Measurements from ENCODE around the gene GYPE.
"Not testable (repeated sequence)": the region's sequence is repeated elsewhere in the genome, so short reads cannot be mapped to it uniquely, and the experiment has no call there.

Gene GYPE

DNA sequence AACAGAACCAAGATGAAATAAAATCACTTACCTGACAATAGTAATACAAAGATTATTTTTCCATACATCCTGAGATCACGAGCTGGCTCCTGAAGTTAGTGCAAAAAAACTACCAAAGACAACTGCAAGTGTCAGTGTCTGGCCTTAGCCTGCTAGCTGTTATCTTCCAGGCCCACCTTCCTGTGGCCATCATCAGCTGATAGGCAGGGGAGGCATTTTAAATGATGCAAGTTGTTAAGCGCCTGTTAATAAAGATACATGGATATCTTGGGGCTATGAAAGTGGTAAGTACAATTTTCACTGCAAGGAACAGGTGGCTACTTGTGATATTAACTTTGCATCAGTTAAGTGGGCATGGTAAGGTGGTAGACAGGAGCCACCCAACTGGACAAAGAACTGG is at the start of gene GYPE:
Gene GYPE, minus strand, starts transcription at position 120 of the 400 bp plus-strand sequence. Its CDS starts 52 bp downstream, at position 68.
- not testable (repeated sequence) for DNase-seq (ENCODE audit: low spot score)

DNA sequence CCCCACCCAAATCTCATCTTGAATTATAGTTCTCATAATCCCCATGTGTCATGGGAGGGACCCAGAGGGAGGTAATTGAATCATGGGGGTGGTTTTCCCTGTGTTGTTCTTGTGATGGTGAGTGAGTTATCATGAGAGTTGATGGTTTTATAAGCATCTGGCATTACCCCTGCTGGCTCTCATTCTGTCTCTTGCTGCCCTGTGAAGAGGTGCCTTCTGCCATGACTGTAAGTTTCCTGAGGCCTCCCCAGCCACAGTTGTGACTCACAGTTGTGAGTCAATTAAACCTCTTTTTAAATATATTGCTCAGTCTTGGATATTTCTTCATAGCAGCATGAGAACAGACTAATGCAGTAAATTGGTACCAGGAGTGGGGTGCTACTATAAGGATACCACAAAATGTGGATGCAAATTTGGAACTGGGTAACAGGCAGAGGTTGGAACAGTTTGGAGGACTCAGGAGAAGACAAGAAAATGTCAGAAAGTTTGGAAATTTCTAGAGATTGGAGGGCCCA is 46.2 kb upstream of the GYPE start:
- not testable (repeated sequence) for DNase-seq (ENCODE audit: low spot score)

DNA sequence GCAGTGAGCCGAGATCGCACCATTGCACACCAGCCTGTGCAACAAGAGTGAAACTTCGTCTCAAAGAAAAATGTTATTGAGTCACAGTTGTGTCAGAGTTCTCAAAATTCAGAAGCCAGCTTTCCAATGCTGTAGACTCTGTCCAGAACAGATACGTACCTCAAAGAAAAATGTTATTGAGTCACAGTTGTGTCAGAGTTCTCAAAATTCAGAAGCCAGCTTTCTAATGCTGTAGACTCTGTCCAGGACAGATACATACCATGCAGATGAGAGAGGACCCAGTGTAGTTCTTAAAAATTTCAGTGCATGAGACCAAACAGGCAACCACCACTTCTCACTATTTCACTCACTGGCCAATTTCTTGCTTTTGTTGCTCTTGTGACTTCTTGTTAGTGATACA is 45.6 kb upstream of the GYPE start:
- DNase-seq (ENCODE audit: low spot score) = not testable (repeated sequence)

DNA sequence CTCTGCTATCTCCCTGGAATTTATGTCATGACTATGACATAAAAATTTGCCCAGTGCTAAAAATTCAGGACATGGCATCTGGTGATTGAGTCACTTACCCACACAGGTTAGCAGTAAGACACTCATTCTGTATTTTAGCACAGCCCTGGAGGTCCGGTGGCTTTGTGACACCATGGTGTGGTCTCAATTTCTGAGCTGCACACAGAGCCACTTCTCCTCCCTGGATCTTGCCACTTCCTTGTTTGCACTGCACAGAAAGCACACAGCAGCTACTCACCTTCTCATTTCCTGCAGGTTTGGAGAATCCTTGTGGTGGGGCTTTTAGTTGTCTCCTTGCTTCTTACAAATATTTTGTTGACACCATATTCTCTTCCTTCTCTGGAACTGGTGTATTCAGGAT is 44.8 kb upstream of the GYPE start:
- DNase-seq (ENCODE audit: low spot score) = not testable (repeated sequence)

DNA sequence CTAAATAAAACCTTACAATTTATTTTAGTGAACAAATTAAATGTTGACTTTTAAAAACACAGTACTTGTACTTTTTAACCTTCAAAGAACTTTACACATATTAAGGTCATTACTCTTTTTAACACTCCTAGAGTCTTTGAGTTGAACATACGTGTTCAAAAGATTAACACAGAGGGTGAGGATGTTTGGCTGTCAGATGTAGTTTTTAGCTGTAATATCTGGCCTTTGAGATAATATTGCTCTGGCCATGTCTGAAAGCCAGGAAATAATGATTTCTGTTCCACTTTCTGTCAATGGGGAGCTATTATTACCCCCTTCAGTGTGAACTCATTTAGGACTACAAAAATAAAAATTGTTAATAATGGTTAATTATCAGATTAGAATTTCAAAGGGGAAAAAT is 42.1 kb upstream of the GYPE start:
- not testable (repeated sequence) for DNase-seq (ENCODE audit: low spot score)

DNA sequence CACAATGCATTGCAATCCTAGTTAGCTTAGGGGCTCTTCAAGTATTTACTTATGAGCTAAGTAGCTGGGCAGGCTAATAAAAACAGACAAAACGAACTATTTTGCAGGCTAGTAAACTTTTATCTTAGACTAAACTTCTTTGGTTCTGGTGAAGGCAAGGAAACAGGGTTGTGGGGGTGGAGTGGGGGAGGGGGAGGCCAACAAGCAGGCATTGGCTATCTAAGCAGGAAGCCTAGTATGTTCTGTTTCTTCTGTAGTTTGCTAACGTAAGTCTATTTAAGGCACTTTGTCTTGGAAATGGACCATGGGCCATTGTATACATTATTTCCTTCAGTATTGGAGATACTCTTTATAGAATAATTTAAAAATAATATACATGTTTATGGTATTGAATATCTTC is 35.3 kb upstream of the GYPE start:
- DNase-seq (ENCODE audit: low spot score) = not testable (repeated sequence)

DNA sequence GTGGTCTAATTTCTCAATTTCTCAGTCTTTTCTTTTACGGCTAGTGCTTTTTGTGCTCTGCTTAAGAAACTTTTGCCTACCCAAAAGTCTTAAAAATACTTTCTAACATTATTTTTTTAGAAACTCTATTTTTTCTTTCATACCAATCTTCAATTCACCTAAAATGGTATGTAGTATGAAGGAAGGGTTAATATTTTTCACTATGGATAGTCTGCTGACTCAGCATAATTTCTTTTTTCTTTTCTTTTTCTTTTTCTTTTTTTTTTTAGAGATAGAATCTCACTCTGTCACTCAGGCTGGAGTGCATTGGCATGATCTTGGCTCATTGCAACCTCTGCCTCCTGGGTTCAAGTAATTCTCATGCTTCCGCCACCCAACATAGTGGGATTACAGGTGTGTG is 34.2 kb upstream of the GYPE start:
- no peak for DNase-seq (ENCODE audit: low spot score)

DNA sequence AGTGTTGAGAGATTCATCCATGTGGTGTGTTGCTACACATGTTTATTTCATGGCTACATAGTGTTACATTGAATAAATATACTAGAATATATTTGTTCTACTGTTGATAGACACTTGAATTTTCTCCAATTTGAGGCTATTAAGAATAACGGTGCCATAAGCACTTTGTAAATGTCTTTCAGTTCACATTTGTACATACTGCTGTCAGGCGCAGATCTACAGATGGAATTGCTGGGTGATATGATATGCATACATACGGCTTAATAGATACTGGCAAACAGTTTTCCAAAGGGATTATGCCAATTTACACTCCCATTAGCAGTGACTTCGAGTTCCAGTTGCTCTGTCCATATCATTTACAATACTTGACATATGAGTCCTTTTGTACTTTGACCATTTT is 33.5 kb upstream of the GYPE start:
- DNase-seq (ENCODE audit: low spot score) = not testable (repeated sequence)

DNA sequence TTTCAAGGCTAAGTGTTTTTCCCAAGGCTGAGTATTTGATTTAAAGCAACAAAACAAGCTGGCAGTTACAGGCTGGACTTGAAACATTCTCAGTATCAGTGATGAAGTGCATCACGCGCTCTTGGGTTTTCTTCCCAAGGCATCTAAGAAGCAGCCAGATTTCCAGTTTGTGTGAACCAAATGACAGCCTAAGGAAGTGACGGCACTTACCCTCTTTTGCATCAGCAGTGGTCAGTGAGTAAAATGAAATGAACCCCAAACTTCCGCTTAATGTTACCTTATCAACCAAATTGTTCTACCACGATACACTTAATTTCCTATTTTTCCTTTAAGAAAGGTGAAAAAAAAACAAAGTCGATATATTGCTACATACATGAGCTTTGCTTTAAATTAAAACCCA is 15.8 kb upstream of the GYPE start:
- DNase-seq (ENCODE audit: low spot score) = no peak

DNA sequence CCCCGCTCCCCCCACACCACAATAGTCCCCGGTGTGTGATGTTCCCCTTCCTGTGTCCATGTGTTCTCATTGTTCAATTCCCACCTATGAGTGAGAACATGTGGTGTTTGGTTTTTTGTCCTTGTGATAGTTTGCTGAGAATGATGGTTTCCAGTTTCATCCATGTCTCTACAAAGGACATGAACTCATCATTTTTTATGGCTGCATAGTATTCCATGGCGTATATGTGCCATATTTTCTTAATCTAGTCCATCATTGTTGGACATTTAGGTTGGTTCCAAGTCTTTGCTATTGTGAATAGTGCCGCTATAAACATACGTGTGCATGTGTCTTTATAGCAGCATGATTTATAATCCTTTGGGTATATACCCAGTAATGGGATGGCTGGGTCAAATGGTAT is 11.1 kb upstream of the GYPE start:
- not testable (repeated sequence) for DNase-seq (ENCODE audit: low spot score)

DNA sequence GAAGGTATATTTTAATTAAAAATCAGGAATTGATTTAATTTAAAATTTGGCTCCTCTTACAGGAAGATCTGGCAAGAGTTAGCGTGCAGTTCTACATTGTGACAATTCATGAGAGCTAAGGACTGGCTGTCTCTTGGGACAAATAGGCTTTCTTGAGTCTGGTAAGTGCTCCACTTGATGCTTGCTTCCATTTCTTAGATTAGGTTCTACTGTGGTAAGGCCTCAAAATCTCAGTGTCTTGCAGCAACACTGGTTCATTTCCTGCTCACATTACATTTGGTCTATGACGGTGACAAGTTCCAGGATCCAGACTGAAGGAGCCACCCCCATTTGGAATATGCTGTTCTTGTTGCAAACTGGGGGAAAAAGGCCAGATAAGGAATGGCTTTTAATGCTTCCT is 7.1 kb upstream of the GYPE start:
- not testable (repeated sequence) for DNase-seq (ENCODE audit: low spot score)

DNA sequence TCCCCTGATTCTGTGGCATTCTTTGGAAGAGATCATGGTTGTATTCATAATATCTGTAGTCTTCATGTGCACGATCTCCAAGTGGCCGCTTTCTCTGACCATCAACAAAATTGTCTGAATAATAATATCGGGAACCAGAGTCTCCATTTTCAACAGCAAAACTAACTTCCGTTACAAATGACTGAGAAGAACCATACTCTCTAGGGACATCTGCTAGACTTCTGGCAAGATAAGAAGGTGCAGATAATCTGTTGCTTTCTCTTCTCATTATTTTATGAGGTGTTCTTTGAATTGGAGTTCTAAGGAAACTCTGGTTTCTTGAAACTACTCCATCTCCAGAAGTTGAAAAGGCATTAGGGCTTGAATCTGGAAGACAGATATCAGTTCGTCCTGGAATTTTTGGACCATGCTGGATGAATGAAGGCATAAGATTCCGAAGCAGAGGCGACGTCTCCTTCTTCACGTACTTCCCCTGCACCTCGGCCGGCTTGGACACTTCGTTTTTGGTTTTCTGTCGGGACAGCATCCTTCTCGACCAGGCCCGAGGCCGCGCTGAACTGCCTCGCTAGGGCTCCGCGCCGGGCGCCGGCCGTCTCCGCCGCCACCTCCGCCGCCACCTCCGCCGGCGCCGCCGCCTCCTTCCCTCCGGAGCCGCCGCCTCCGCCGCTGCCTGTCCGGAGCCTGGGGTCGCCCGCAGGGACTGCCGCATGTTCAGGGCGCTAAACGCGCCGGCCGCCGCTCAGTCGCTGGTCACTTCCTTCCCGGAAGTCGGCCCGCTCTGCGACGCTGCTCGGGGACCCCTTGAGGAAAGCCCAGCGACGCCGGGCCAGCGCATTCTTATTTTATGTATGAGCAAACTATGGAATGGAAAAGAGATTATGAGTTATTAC is 6.4 kb upstream of the GYPE start:
- not testable (repeated sequence) for DNase-seq (ENCODE audit: low spot score)

DNA sequence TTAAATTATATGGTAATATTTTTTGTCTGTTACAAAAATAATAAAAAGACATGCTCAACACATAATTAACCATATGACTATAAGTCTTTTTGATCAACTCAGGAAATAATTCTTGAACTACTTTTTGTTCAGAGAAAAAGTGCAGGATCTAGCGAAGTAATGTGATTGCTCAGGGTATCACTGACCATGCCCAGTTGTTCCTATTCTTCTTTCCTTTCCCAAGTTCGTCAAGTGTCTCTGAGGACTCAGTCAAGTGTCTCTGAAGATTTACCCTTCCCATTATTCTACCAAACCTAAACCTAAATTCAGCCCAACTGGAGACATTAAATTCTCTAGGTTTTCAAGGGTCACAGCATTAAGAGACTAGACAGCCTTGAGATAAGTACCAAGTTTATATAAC is 5.5 kb upstream of the GYPE start:
- not testable (repeated sequence) for DNase-seq (ENCODE audit: low spot score)

DNA sequence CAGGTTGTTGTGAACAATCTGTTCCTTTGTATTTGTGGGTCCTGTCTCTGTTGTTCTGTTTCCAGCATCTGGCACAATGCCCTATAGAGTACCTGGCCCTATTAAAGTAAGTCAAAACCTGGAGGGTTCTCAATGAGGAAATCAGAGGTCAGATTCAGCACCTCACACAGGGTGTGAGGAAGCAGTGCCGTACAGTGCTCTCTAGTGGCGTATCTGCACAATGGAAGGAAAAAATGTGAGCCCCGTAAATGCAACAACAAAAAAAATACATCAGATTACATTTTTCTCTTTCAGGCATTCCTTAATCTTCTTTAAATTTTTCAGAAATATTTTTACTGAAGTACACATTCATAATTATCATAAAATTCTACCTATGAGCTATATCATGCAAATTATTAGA is 2.5 kb upstream of the GYPE start:
- DNase-seq (ENCODE audit: low spot score) = not testable (repeated sequence)

DNA sequence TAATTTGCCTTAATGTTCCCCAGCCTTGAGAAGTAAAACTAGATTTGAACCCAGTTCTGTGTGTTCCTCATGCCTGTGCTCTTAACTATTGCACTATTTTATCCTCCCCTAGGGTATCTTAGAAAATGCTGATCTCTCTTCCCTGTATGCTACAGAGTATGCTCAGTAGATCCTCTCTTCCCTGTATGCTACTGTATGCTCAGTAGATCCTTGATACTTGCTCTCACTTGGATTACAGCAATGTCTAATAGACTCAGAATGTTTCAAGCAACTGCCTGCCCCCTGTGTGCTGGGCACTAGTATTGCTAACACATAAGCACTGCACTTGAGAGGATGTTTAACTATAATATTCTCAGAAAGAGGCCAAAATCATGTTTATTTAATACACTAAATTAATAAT is 928 bp downstream of the GYPE start:
- DNase-seq (ENCODE audit: low spot score) = not testable (repeated sequence)

DNA sequence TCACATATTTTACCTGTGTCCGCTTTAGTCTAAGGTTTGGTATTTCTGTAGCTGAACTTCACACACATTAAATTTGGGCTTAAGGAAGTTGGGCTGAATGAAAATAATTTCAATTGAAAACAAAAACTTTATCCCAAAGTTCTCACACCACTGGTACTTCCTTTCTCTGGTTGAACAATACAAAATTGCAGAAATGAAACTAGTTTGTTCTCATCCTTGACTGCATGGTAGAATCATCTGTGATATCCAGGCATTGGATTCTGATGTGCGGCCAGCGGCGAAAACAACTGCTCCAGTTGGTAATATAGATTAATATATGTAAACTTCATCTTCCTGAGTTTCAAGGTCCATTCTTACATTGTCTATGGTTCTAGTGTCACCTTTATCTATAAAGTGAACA is 15.0 kb downstream of the GYPE start:
- DNase-seq (ENCODE audit: low spot score) = not testable (repeated sequence)

DNA sequence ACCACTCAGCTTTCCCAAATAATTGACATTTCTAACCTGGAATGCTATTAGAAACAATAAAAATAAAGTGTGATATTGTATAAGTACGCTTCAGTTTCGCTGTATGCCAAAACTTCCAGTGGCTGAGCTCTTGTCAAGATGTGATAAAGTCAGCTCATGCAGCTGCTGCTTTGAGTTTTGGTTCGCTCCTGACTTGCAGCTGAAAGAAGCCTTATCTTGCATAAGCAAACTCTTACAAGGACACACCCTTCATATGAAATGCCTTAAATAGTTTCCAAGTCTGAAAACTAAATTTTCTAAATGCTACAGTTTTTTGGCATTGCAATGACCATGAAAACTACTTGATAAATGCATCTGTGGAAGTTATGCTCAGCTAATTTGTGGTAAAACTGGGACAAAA is 17.2 kb downstream of the GYPE start:
- DNase-seq (ENCODE audit: low spot score) = not testable (repeated sequence)

DNA sequence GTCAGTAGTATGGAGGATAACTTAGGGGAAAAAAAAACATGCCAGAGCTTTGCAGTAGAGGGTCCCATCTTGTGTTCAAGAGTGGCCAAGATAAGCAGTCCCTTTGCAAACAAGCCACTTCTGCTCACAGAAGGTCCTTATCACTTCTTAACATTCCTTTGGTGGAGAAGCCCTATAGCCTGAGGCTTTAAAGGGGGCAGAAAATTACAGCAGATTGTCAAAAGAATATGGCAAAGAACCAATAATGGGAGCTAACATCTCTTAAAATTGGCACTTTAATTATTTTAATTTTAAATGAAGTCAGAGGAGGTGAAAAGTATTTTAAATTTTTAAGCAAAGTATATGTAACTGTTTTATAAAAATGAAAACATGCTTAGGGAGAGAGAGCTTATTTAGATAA is 20.4 kb downstream of the GYPE start:
- not testable (repeated sequence) for DNase-seq (ENCODE audit: low spot score)

DNA sequence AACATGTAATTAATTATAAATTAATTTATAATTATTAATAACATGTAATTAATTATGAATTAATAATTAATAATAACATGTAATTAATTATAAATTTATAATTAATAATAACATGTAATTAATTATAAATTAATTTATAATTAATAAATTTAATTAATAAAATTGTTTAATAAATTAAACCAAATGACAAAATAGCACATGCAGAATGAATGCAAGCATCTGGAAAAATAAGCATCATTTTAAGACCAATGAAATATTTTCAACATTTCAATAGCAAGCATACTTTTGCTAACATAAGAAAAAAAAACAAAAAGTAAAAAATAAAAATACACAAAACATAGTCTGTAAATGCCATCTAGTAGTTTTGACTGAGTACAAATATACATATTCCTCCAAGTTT is 21.8 kb downstream of the GYPE start:
- DNase-seq (ENCODE audit: low spot score) = no peak

DNA sequence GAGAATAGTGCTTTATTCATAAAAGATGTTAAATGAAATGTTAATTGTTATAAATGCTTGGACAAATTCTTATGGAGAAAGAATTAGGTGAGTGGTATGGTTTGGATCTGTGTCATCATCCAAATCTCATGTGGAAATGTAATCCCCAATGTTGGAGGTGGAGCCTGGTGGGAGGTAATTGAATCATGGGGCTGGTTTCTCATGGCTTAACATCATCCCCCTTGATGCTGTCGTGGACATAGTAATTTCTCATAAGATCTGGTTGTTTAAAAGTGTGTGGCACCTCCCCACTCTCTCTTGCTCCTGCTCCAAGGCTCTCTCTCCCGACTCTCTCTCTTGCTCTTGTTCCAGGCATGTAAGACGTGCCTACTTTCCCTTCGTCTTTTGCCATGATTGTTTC is 22.5 kb downstream of the GYPE start:
- no peak for DNase-seq (ENCODE audit: low spot score)

DNA sequence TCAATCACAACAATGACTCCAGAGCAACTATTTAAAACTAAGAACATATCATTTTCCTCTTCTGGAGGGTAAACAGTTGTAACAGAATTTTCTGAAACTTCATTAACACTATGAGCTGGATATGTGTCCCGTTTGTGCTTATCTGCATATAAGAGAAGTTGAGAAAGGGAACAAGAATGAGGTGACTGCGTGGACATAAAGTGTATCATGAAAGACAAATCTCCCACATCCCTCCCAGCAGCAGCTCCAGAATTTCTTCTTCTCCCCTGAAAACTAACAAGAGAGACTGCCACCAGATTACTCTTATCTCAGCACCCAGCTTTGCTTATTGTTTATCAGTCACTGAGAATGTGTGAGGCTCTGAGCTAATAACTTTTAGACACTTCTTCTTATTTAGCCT is 25.8 kb downstream of the GYPE start:
- not testable (repeated sequence) for DNase-seq (ENCODE audit: low spot score)

DNA sequence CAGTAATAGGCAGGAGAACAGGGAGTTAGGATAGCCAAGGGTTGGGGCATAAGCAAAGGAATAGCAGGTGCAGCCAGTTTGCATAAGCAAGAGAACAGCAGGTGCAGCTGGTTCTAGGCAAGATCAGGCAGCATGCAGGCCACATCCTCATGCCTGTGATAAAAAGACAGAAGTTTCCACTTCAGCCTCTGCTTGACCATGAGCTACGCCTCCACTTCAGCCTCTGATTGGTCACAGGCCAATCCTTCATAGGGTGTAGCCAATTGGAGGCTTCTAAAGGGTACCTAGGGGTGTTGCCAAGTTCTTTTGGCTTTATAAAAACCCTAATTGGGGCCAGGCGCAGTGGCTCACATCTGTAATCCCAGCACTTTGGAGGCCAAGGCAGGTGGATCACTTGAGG is 30.0 kb downstream of the GYPE start:
- not testable (repeated sequence) for DNase-seq (ENCODE audit: low spot score)

DNA sequence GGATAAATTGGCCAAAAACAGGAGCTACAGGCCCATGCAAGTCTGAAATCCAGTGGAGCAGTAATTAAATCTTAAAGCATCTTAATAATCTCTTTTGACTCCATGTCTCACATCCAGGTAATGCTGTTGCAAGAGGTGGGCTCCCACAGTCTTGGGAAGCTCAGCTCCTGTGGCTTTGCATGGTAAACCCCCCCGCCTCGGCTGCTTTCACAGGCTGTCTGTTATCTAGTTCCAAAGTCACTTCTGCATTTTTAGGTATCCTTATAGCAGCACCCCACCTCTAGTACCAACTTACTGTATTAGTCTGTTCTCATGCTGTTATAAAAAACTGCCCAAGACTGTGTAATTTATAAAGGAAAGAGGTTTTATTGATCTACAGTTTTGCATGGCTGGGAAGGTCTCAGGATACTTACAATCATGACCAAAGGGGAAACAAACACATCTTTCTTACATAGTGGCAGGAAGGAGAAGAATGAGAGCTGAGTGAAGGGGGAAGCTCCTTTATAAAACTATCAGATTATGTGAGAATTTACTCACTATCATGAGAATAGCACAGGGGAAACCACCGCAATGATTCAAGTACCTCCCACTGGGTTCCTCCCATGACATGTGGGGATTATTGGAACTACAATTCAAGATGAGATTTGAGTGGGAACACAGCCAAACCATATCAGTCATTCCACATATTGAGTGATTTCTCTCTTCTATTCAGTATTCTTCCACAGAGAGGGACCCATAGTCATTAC is 34.7 kb downstream of the GYPE start:
- not testable (repeated sequence) for DNase-seq (ENCODE audit: low spot score)
